Measurements from ENCODE around the gene SEMA4C. TPM values are rescaled to one million over a fixed set of nuclear protein-coding genes. Genes with fewer than 3 reads are reported as not detected.
A peak's percentile ranks its signal among the peaks of the same experiment; 100 is the strongest.

Gene SEMA4C
- total and polyA plus RNA-seq, 9 of the 15 experiments (the other 6 are each of a cell fraction or from before 2014, with no cell fraction given) = 0.32 to 59.7 (median 23.9) TPM

- TF ChIP-seq SFPQ (IDR thresholded peaks at IDR 0.05; ENCODE audit: low read depth, low read length) (no peak), CREB3L1 (IDR thresholded peaks at IDR 0.05; ENCODE audit: borderline replicate concordance, low read depth) (no peak; the same call in 1 of the 2 replicates), ZNF41 (CRISPR knock-in tag; conservative IDR thresholded peaks at IDR 0.05) (no peak), BCL6 (CRISPR knock-in tag; IDR thresholded peaks at IDR 0.05) (no peak), ELK3 (CRISPR knock-in tag; IDR thresholded peaks at IDR 0.05) (no peak), SOX6 (IDR thresholded peaks at IDR 0.05) (peak; percentile 45; the same call in 1 of the 2 replicates), ZNF445 (CRISPR knock-in tag; IDR thresholded peaks at IDR 0.05; ENCODE audit: low read depth) (no peak), KDM4B (IDR thresholded peaks at IDR 0.05; ENCODE audit: borderline replicate concordance in 2 of 2, low read depth in 1 of 2) (no peak), ZNF253 (CRISPR knock-in tag; conservative IDR thresholded peaks at IDR 0.05) (no peak), RBM15 (IDR thresholded peaks at IDR 0.05; ENCODE audit: insufficient read depth, low read length) (no peak), E4F1 (CRISPR knock-in tag; IDR thresholded peaks at IDR 0.05; ENCODE audit: borderline replicate concordance) (no peak), POLR2A (conservative IDR thresholded peaks at IDR 0.05) (peak; percentile 85), ZNF511 (CRISPR knock-in tag; IDR thresholded peaks at IDR 0.05) (no peak), BMI1 (IDR thresholded peaks at IDR 0.05; ENCODE audit: low read length) (no peak), KHSRP (IDR thresholded peaks at IDR 0.05) (no peak), MAFK (IDR thresholded peaks at IDR 0.05; ENCODE audit: low read length) (no peak), MTA1 (IDR thresholded peaks at IDR 0.05; ENCODE audit: borderline replicate concordance) (no peak), SP2 (IDR thresholded peaks at IDR 0.05; ENCODE audit: extremely low read depth, low read depth, low read length, poor library complexity, severe bottlenecking) (peak; percentile 81), PHF20 (IDR thresholded peaks at IDR 0.05; ENCODE audit: partially characterized antibody) (peak; percentile 48), HOMEZ (CRISPR knock-in tag; IDR thresholded peaks at IDR 0.05) (no peak)
These were observed 53.6 kb downstream of the SEMA4C start, which contains the start of gene CNNM3 (continued) for GRCh38 chr2:96816127-96816835.
